ENCODE results near the gene ANKHD1.
A peak's percentile ranks its signal among the peaks of the same experiment; 100 is the strongest.

Gene ANKHD1

GRCh38 chr5:140554454-140554853 lies 152.8 kb downstream of the ANKHD1 start:
- no peak for DNase-seq (ENCODE audit: extremely low read depth, low read depth)
- TF ChIP-seq, protein P1, sequence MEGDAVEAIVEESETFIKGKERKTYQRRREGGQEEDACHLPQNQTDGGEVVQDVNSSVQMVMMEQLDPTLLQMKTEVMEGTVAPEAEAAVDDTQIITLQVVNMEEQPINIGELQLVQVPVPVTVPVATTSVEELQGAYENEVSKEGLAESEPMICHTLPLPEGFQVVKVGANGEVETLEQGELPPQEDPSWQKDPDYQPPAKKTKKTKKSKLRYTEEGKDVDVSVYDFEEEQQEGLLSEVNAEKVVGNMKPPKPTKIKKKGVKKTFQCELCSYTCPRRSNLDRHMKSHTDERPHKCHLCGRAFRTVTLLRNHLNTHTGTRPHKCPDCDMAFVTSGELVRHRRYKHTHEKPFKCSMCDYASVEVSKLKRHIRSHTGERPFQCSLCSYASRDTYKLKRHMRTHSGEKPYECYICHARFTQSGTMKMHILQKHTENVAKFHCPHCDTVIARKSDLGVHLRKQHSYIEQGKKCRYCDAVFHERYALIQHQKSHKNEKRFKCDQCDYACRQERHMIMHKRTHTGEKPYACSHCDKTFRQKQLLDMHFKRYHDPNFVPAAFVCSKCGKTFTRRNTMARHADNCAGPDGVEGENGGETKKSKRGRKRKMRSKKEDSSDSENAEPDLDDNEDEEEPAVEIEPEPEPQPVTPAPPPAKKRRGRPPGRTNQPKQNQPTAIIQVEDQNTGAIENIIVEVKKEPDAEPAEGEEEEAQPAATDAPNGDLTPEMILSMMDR (IDR thresholded peaks at IDR 0.05; ENCODE audit: low read depth, low read length, missing control alignments) = no peak
- no peak overlapping the region for H3K4me3 ChIP-seq (replicated peaks; ENCODE audit: low read depth, low read length)

DNA sequence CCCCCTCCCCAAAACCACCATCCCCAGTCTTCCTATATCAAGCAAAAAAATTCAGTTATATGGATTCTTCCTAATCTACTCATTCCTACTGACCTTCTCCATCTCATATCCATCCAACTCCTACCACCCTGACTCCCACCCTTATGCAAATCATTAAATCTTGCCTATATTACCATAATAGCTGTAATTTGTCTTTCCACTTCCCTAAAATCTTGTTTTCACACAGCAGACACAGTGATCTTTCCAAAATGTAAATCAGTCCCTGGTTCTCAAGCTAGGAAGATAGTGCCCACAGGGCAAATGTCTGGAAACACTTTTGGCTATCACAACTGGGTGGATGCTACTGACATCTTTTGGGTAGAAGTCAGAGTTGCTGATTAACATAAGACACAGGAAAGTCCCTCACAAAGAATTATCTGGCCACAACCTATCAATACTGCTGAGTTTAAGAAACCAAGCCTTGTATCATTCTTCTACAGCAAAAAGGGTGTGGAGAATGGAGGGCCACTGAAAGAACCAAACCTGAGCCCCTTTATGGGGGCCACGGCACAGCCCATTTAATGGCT lies 154.2 kb downstream of the ANKHD1 start:
- DNase-seq (ENCODE audit: extremely low read depth, low read depth) = no peak
- TF ChIP-seq, protein P1 (IDR thresholded peaks at IDR 0.05; ENCODE audit: low read depth, low read length, missing control alignments) = no peak
- H3K4me3 ChIP-seq (replicated peaks; ENCODE audit: low read depth, low read length) = peak overlapping the region; percentile 69

GRCh38 chr5:140556438-140556837 lies 154.8 kb downstream of the ANKHD1 start:
- peak overlapping the region; percentile 69 for H3K4me3 ChIP-seq (replicated peaks; ENCODE audit: low read depth, low read length)
- TF ChIP-seq, protein P1 (IDR thresholded peaks at IDR 0.05; ENCODE audit: low read depth, low read length, missing control alignments) = no peak
- no peak for DNase-seq (ENCODE audit: extremely low read depth, low read depth)

- TF ChIP-seq, protein P1 (IDR thresholded peaks at IDR 0.05; ENCODE audit: low read depth, low read length, missing control alignments) = no peak
- H3K4me3 ChIP-seq (replicated peaks; ENCODE audit: low read depth, low read length) = peak within 1 kb of the TSS; percentile 69
Measured at GRCh38 chr5:140557136-140557805, 155.6 kb downstream of the ANKHD1 start, which contains the start of gene SRA1. SRA1 (minus strand) TSS chr5:140557473; CDS start chr5:140557452, 21 bp downstream.

GRCh38 chr5:140557965-140558364 lies 156.3 kb downstream of the ANKHD1 start:
- TF ChIP-seq, protein P1 (IDR thresholded peaks at IDR 0.05; ENCODE audit: low read depth, low read length, missing control alignments) = no peak
- no peak for DNase-seq (ENCODE audit: extremely low read depth, low read depth)
- H3K4me3 ChIP-seq (replicated peaks; ENCODE audit: low read depth, low read length) = peak overlapping the region; percentile 69; the same call in 1 of the 2 replicates

More at GRCh38 chr5:140557136-140557805, 155.6 kb downstream of the ANKHD1 start, which contains the start of gene SRA1:
- DNase-seq (ENCODE audit: extremely low read depth, low read depth) = peak; percentile 65

DNA sequence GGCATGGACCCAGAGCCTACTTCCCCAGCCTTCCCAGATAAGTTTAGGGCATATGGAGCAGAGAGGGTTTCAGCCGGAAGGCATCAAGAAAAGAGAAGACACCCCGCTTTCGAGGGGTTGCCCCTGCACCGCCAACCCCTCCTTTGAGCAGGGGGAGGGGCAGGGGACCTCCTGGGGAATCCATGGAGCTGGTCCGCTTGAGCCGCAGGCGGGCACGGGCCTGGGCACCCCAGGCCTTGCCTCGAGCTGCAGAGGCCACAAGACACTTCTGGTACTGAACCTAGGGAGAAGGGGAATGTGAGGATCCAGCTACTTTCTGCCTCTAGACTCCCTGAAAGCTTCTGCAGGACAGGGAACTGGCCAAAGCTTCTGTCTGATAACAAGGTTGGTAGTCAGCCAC lies 156.9 kb downstream of the ANKHD1 start:
- H3K4me3 ChIP-seq (replicated peaks; ENCODE audit: low read depth, low read length) = no peak overlapping the region
- TF ChIP-seq, protein P1 (IDR thresholded peaks at IDR 0.05; ENCODE audit: low read depth, low read length, missing control alignments) = no peak
- DNase-seq (ENCODE audit: extremely low read depth, low read depth) = no peak

Data from HFF-Myc (cell line).